SH-SY5Y (cell line): Measurements from ENCODE around the gene C4BPA.

Experiments
- GATA2 ChIP-seq: IDR thresholded peaks from 2 replicates; pipeline ENCODE4 v1.6.1; 2011; ENCODE audit warnings: mild to moderate bottlenecking, low read depth, low read length
- GATA3 ChIP-seq: IDR thresholded peaks from 2 replicates; pipeline ENCODE4 v1.6.1; 2011; ENCODE audit warnings: low read depth, mild to moderate bottlenecking, low read length, moderate library complexity

Gene C4BPA

GRCh38 chr1:207128336-207128921, 24.4 kb downstream of the C4BPA start:
- TF ChIP-seq GATA2 (no peak), GATA3 (no peak)

GRCh38 chr1:207129053-207129452, 25.0 kb downstream of the C4BPA start:
- TF ChIP-seq GATA2, result no peak
- no peak for TF ChIP-seq GATA3

- TF ChIP-seq GATA2, result no peak
- no peak for TF ChIP-seq GATA3
Observed at GRCh38 chr1:207130252-207131036, 26.4 kb downstream of the C4BPA start.

- TF ChIP-seq GATA2 (no peak), GATA3 (no peak)
Observed at GRCh38 chr1:207131163-207131562, 27.1 kb downstream of the C4BPA start.

- TF ChIP-seq GATA3, result no peak
- no peak for TF ChIP-seq GATA2
Observed at GRCh38 chr1:207134581-207134980, 30.5 kb downstream of the C4BPA start.

- no peak for TF ChIP-seq GATA3
- TF ChIP-seq GATA2, result no peak
Observed at GRCh38 chr1:207139616-207140015, 35.6 kb downstream of the C4BPA start.

- no peak for TF ChIP-seq GATA2
Observed at GRCh38 chr1:207140536-207140935, 36.5 kb downstream of the C4BPA start.

GRCh38 chr1:207145401-207146058, 41.5 kb downstream of the C4BPA start:
- TF ChIP-seq GATA2 (no peak), GATA3 (no peak)

GRCh38 chr1:207151920-207152319, 47.9 kb downstream of the C4BPA start:
- TF ChIP-seq GATA3 (no peak), GATA2 (no peak)

- TF ChIP-seq GATA3, result no peak
Observed at GRCh38 chr1:207152792-207153468, 48.9 kb downstream of the C4BPA start.

- TF ChIP-seq GATA2 (no peak), GATA3 (no peak)
Observed at GRCh38 chr1:207155028-207155427, 51.0 kb downstream of the C4BPA start.

- TF ChIP-seq GATA2 (no peak), GATA3 (no peak)
Observed at GRCh38 chr1:207156095-207156494, 52.1 kb downstream of the C4BPA start.

- TF ChIP-seq GATA3 (no peak), GATA2 (no peak)
Observed at GRCh38 chr1:207156826-207157225, 52.8 kb downstream of the C4BPA start.

- TF ChIP-seq GATA3, result no peak
- TF ChIP-seq GATA2, result no peak
Observed at GRCh38 chr1:207164086-207164485, 60.1 kb downstream of the C4BPA start.
